K562 (cell line): ENCODE data around the gene PDGFD. TPM values are rescaled to one million over a fixed set of nuclear protein-coding genes. Genes with fewer than 3 reads are reported as not detected.
A peak's percentile ranks its signal among the peaks of the same experiment; 100 is the strongest.

Source experiments
- ATAC-seq: fragments of 200-7000 bp; cut with Tn5 transposase; 3 replicates; pipeline ENCODE4 v1.9.1; 2020; ENCODE audit warnings: moderate library complexity
- BruUV-seq: library from RNA; stranded (reverse); fragments of 400-500 nt; replicated peaks from 2 replicates; lab custom pipeline; 2021; lab: Mats Ljungman, UMichigan
- CTCF ChIA-PET: fragments of 300-600 bp; formaldehyde crosslinking; extraction: SDS; loops from one replicate; lab custom pipeline; 2021; ENCODE audit warnings: low intra/inter-chr PET ratio; lab: Yijun Ruan, JAX
- POLR2A ChIA-PET: fragments of 300-600, 350-650 bp; sonication (Branson Sonifier 250); formaldehyde crosslinking; extraction: SDS; loops from one replicate; lab custom pipeline; 2021; ENCODE audit warnings: antibody characterized with exemption, inconsistent platforms; lab: Yijun Ruan, JAX
- DNase-seq, 4 experiments: peaks; one replicate each; pipeline versions ENCODE4 v3.0.0 to v3.0.0-alpha.2; 2011 to 2018; ENCODE audit warnings: low spot score in 3 of 4, mixed read lengths in 3 of 4; ENCODE audit errors: extremely low read depth in 1 of 4
- FAIRE-seq: peaks from 2 replicates; lab custom pipeline; 2011; peaks lifted over from hg19 to GRCh38; lab: Jason Lieb, UNC
- H2AFZ ChIP-seq: 2 replicates; pipeline ENCODE4 v1.6.0; 2011; ENCODE audit warnings: low read depth, low read length, control low read depth, inconsistent platforms
- H3K27ac ChIP-seq: fragments of 200-600 bp; 3 replicates; pipeline ENCODE4 v1.8.0; 2011; ENCODE audit warnings: low read depth, mild to moderate bottlenecking, control low read depth, inconsistent platforms, low read length, moderate library complexity, mixed read lengths; ENCODE audit errors: extremely low read depth
- H3K27me3 ChIP-seq, 2 experiments: fragments of 300-600 bp in 1 of 2; 2 replicates in 1 of 2; 3 replicates in 1 of 2; pipeline versions ENCODE4 v1.6.0 to v1.8.0; 2011; ENCODE audit warnings: inconsistent platforms in 2 of 2, low read length in 2 of 2, mild to moderate bottlenecking in 1 of 2, mixed read lengths in 1 of 2, moderate library complexity in 1 of 2; ENCODE audit not compliant: control insufficient read depth in 2 of 2, insufficient read depth in 2 of 2
- H3K36me3 ChIP-seq: fragments of 300-600 bp; 3 replicates; pipeline ENCODE4 v1.8.0; 2011; ENCODE audit warnings: mild to moderate bottlenecking, low read length, inconsistent platforms; ENCODE audit not compliant: control insufficient read depth, insufficient read depth
- H3K4me1 ChIP-seq, 2 experiments: fragments of 200-600 bp in 1 of 2; replicated peaks in 1 of 2; 2 replicates in 1 of 2; 3 replicates in 1 of 2; pipeline versions ENCODE4 v1.5.1 to v1.8.0; 2011; ENCODE audit warnings: inconsistent platforms in 2 of 2, low read length in 2 of 2, mild to moderate bottlenecking in 1 of 2, mixed read lengths in 1 of 2, moderate library complexity in 1 of 2; ENCODE audit not compliant: control insufficient read depth in 2 of 2, insufficient read depth in 2 of 2
- H3K4me2 ChIP-seq: 2 replicates; pipeline ENCODE4 v1.6.1; 2011; ENCODE audit warnings: low read length, control low read depth, inconsistent platforms, mixed read lengths; ENCODE audit not compliant: insufficient read depth
- H3K4me3 ChIP-seq: fragments of 200-600 bp; sonication (generic), shearing (Covaris generic); 2 replicates; pipeline ENCODE4 v1.5.1; 2016; ENCODE audit warnings: control low read depth, inconsistent platforms
- H3K79me2 ChIP-seq: fragments of 200-600 bp; 3 replicates; pipeline ENCODE4 v1.8.0; 2011; ENCODE audit warnings: low read length, inconsistent platforms; ENCODE audit not compliant: control insufficient read depth, insufficient read depth
- H3K9ac ChIP-seq, 2 experiments: 2 replicates each; pipeline versions ENCODE4 v1.6.0 to v1.6.1; 2011; ENCODE audit warnings: low read depth in 2 of 2, low read length in 2 of 2, control low read depth in 1 of 2, inconsistent platforms in 1 of 2, mild to moderate bottlenecking in 1 of 2, mixed read lengths in 1 of 2; ENCODE audit not compliant: insufficient read depth in 1 of 2
- H3K9me1 ChIP-seq: one replicate; pipeline ENCODE4 v1.6.0; 2011; ENCODE audit warnings: inconsistent platforms, mild to moderate bottlenecking, low read length, moderate library complexity; ENCODE audit not compliant: control insufficient read depth, insufficient read depth
- H3K9me3 ChIP-seq: replicated peaks from 2 replicates; pipeline ENCODE4 v1.5.1; 2011; ENCODE audit warnings: low read depth, low read length, inconsistent platforms; ENCODE audit not compliant: control insufficient read depth, insufficient read depth
- H4K20me1 ChIP-seq: replicated peaks from 2 replicates; pipeline ENCODE4 v1.6.1; 2011; ENCODE audit warnings: low read length, inconsistent platforms, mixed read lengths; ENCODE audit not compliant: control insufficient read depth, insufficient read depth
- ATF7 ChIP-seq: fragments of 450-650 bp; IDR thresholded peaks from 2 replicates; pipeline ENCODE4 v1.7.1; 2014; ENCODE audit warnings: mild to moderate bottlenecking, moderate library complexity
- CREM ChIP-seq: IDR thresholded peaks from 2 replicates; pipeline ENCODE4 v1.6.1; 2014; ENCODE audit warnings: antibody characterized with exemption, low read depth
- E2F4 ChIP-seq: sonication (generic); formaldehyde crosslinking; IDR thresholded peaks from 2 replicates; pipeline ENCODE4 v1.8.0; 2022; ENCODE audit warnings: mild to moderate bottlenecking, low read depth, missing genetic modification reagents
- ESRRB ChIP-seq: fragments of 250-450 bp; sonication (Bioruptor Pico); IDR thresholded peaks from 2 replicates; pipeline ENCODE4 v1.5.0; 2020; ENCODE audit warnings: mild to moderate bottlenecking, moderate library complexity, borderline replicate concordance
- HNRNPK ChIP-seq: fragments of 200-400 bp; formaldehyde crosslinking; IDR thresholded peaks from one replicate; pipeline ENCODE4 v1.6.1; 2018; ENCODE audit warnings: mild to moderate bottlenecking, low read depth, low read length; ENCODE audit not compliant: poor library complexity, severe bottlenecking
- IFI16 ChIP-seq: fragments of 250-450 bp; sonication (Bioruptor Pico); IDR thresholded peaks from 2 replicates; pipeline ENCODE4 v2.1.2; 2022; ENCODE audit warnings: mild to moderate bottlenecking, inconsistent platforms
- MCM2 ChIP-seq: fragments of 450-650 bp; IDR thresholded peaks from 2 replicates; pipeline ENCODE4 v1.6.1; 2017; ENCODE audit warnings: low read depth, mild to moderate bottlenecking
- NCOA6 ChIP-seq: fragments of 450-650 bp; IDR thresholded peaks from 2 replicates; pipeline ENCODE4 v1.6.1; 2017; ENCODE audit warnings: mild to moderate bottlenecking
- PML ChIP-seq: IDR thresholded peaks from 2 replicates; pipeline ENCODE4 v1.6.1; 2012; ENCODE audit warnings: low read length, inconsistent platforms
- ZFP1 ChIP-seq: fragments of 450-650 bp; formaldehyde crosslinking; IDR thresholded peaks from 2 replicates; pipeline ENCODE4 v1.4.0; 2020; ENCODE audit warnings: mild to moderate bottlenecking, mixed read lengths
- ZFX ChIP-seq: sonication (generic); formaldehyde crosslinking; IDR thresholded peaks from 2 replicates; pipeline ENCODE4 v1.8.0; 2022; ENCODE audit warnings: mild to moderate bottlenecking, missing genetic modification reagents, moderate library complexity
- ZNF239 ChIP-seq: fragments of 250-450 bp; sonication (Bioruptor Pico); IDR thresholded peaks from 2 replicates; pipeline ENCODE4 v1.4.0; 2020; ENCODE audit warnings: mild to moderate bottlenecking
- WGBS: fragments of 100-300 bp; shearing (Covaris generic); methylation state at CpG from one replicate; pipeline ENCODE4 v1.1.6; 2016; ENCODE audit warnings: low coverage, mixed read lengths; ENCODE audit not compliant: insufficient coverage; ENCODE audit errors: missing lambda C conversion rate; 5-methylcytosine and 5-hydroxymethylcytosine counted together
- in situ Hi-C: fragments of 300-500 bp; cut with MboI; formaldehyde crosslinking; loops from 4 replicates; pipeline ENCODE4 v1.15.0; 2018; ENCODE audit warnings: inconsistent platforms, mixed read lengths
- intact Hi-C: fragments of 100-400 bp; cut with micrococcal nuclease; formaldehyde crosslinking; loops from 2 replicates; pipeline ENCODE4 v1.14.2; 2022
- polyA plus RNA-seq, 8 experiments: library from polyadenylated mRNA; depleted of rRNA in 4 of 8; stranded (reverse) in 5 of 8; unstranded in 3 of 8; fragments of >200 nt; fragmentation: Nextera tagmentation in 2 of 8; fragmentation: Illumina TruSeq in 1 of 8; extraction: Ambion mirVana in 2 of 8; extraction: Trizol in 1 of 8; gene quantifications; 2 replicates each; pipeline versions ENCODE4 v1.2.1 to v1.2.3, GENCODE V29; 2011 to 2014; ENCODE audit warnings: inconsistent platforms in 1 of 8, missing spikeins in 1 of 8
- total RNA-seq, 7 experiments: library from RNA; depleted of rRNA in 6 of 7; stranded (reverse); fragments of >200 nt in 6 of 7; fragmentation: Illumina TruSeq in 2 of 7; extraction: Trizol in 2 of 7; gene quantifications; 2 replicates each; pipeline versions ENCODE4 v1.2.1 to v1.2.3, GENCODE V29; 2011 to 2021; ENCODE audit warnings: low replicate concordance in 1 of 7

PDGFD gene
- total and polyA plus RNA-seq, 9 of the 15 experiments (the other 6 are each of a cell fraction or from before 2014, with no cell fraction given), result 0.11 TPM; not detected in 8

DNA sequence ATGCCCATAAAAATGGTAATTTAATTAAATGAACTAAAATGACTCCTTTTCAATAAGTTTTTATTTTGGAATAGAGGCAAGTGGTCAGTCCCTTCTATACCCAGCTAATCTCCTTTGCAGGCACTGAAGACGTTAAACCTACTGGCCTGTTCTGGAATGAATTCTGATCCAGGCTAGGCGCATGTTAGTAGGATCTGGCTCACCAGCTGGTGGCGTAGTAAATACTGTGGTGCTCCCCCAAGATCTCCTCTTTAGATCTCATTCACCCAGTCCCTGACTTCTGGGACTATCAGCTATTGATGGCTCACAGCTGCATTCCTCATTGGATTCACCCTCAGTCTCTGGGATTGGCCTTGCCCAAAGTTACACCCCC is 301.2 kb downstream of the PDGFD start:
- Histone ChIP-seq H3K9me3 (no peaks in the 10 kb centered on the region), H3K4me2 (no peak overlapping the region), H3K4me1 (no peaks in the 10 kb centered on the region), H3K27me3 (no peaks in the 10 kb centered on the region), H3K4me3 (no peak overlapping the region), H3K36me3 (no peaks in the 10 kb centered on the region), H4K20me1 (no peaks in the 10 kb centered on the region), H2AFZ (no peak overlapping the region), H3K79me2 (no peaks in the 10 kb centered on the region)
- ATAC-seq (no peak), FAIRE-seq (no peak)
- POLR2A ChIA-PET, result no interaction called here
- WGBS, result 0% methylated on average over 3 of the region's 3 CpGs
- BruUV-seq, result no TSS peak
- CTCF ChIA-PET, result no interaction called here
- intact Hi-C loops (no loop called here), in situ Hi-C loops (no loop called here)
- TF ChIP-seq MCM2, result no peak
- no peak for TF ChIP-seq ZNF239
- TF ChIP-seq ZFP1, result peak; percentile 81
- no peak for TF ChIP-seq ESRRB (CRISPR knock-in tag)
- no peak for TF ChIP-seq IFI16
- TF ChIP-seq, all 486 proteins: peak for 1
- H3K9ac ChIP-seq, result no peak overlapping the region
- DNase-seq, result no peak
- no peak overlapping the region for H3K27ac ChIP-seq
- no peaks in the 10 kb centered on the region for H3K9me1 ChIP-seq

DNA sequence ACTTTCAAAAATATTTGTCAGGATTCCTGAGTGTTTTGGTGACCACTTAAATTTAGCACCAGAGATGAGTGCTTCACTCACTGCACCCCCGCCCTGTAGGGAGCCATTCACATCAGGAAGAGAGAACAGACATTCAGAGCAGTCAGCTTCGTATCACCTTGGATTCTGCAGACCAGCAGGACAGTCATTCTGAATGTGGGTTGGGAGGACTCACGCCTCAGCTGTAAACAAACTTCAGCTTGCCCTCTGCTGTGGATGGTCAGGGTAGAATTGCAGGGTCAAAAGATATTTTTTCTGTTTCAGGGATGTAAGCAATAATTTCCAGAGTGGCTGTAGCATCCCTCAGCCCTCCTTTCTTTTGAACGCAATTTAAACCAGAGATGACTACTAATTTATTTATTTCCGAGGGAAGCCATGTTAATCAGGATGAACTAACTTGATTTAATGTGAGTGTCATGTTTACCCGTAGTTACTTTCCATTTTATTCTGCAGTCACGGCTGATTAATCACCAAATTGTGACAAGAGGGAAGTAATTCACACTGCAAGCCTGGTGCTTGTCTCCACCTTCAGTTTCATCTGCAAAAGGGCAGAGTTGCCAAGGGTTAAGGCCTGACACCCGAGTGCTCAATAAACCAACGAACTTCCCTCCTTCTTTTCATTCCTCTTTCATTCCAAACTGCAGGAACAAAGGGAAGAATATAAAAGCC is 301.7 kb downstream of the PDGFD start:
- Histone ChIP-seq H3K79me2 (no peaks in the 10 kb centered on the region), H3K9me1 (no peaks in the 10 kb centered on the region), H3K36me3 (no peaks in the 10 kb centered on the region), H3K9ac (no peak overlapping the region), H3K27me3 (no peaks in the 10 kb centered on the region), H3K4me2 (no peak overlapping the region), H4K20me1 (no peaks in the 10 kb centered on the region), H3K9me3 (no peaks in the 10 kb centered on the region), H3K27ac (no peak overlapping the region), H2AFZ (no peak overlapping the region), H3K4me1 (no peaks in the 10 kb centered on the region), H3K4me3 (no peak overlapping the region)
- WGBS, result 2% methylated on average over 9 of the region's 9 CpGs
- no peak for ATAC-seq
- intact Hi-C loops (no loop called here), in situ Hi-C loops (no loop called here)
- no peak for TF ChIP-seq HNRNPK
- no peak for TF ChIP-seq CREM
- no peak for TF ChIP-seq NCOA6
- TF ChIP-seq ZFX (CRISPR knock-in tag), result no peak
- no peak for TF ChIP-seq PML
- TF ChIP-seq ATF7, result no peak
- no peak for TF ChIP-seq E2F4
- no TSS peak for BruUV-seq
- FAIRE-seq, result no peak
- CTCF ChIA-PET, result no interaction called here
- POLR2A ChIA-PET, result no interaction called here
- DNase-seq, result no peak
